ENCODE measurements around the gene CLASP1.

GRCh38 chr2:121365061-121365460 is 284.2 kb downstream of the CLASP1 start:
- TF ChIP-seq CTCF (IDR thresholded peaks at IDR 0.05): no peak
- TF ChIP-seq POLR2A (IDR thresholded peaks at IDR 0.05): no peak

All from heart left ventricle (tissue), 13 donors.